ENCODE measurements around the gene HAND1.

Gene HAND1

GRCh38 chr5:154505567-154505966 lies 27.5 kb upstream of the HAND1 start:
- no peak for DNase-seq (ENCODE audit: low read depth)

DNA sequence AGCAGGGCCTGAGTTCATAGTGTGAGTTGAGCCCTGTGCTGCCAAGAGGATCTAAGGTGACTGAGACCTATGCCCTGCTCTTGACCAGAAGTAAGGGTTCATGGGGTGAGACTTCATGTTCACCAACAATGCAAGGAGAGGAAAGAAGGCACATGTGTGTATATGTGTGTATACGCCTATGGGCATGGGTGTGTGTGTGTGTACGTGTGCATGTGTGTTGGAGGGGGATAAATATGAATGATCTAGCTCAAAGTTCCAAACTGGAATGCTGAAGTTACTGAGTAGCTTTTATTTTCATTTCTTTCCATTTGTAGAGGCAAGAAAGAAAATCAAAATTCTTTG lies 25.6 kb upstream of the HAND1 start:
- DNase-seq (ENCODE audit: low read depth), result no peak

DNA sequence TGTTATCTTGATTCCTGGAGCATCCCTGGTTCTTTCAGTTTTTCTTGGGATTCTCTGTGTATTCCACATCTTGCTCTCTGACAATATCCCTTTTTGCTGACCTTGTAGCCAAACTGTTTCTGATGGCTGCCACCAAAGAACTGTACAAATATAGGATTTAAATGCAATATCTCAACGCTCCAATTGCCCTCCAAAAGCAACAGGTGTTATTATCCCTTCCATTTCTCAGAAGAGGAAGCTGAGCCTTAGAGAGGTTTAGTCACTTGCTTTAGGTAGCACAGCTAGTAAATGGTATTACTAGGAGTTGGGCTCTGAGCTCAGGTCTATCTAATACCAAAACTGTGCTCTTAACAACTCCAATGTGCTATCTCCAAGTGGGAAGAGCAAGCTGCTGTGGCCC lies 24.2 kb upstream of the HAND1 start:
- DNase-seq (ENCODE audit: low read depth), result no peak

DNA sequence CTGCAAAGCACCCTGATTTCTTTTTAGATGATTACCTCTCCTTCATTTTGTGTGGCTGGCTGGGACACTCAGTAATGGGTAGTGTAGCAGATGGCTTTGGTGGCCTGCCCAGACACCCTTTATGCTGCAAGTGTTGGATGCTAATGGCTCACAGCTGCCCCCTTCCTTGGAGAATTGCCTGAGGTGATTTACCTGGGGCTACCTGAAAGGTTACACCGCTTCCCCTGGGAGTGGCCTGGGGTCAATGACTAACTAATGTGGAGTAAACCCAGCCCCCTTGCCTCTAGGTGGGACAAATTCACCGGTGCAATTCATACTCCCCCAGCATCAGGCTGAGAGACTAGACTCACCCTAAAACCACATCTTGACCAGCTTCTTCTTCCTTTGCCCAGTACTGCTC lies 23.5 kb upstream of the HAND1 start:
- DNase-seq (ENCODE audit: low read depth), result no peak

- no peak for DNase-seq (ENCODE audit: low read depth)
Observed at GRCh38 chr5:154498994-154499393, 21.0 kb upstream of the HAND1 start.

DNA sequence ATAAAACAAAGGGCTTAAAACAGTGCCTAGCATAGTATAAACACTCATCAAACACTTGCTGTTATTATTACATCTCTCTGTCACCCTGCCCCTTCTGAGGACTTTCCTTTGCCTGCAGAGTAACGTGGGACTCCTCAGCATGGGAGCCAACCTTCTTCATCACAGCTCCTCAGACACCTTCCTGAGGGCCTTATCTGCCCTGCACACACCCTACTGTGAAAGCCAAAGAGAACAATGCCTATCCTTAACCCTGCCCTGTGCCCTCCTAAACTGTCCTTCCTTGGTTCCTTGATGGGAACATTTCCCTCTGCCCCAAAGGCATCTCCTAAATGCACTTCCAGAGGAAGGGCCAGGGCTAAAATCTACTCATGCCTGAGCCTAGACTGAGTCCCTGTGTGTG lies 20.6 kb upstream of the HAND1 start:
- no peak for DNase-seq (ENCODE audit: low read depth)

DNA sequence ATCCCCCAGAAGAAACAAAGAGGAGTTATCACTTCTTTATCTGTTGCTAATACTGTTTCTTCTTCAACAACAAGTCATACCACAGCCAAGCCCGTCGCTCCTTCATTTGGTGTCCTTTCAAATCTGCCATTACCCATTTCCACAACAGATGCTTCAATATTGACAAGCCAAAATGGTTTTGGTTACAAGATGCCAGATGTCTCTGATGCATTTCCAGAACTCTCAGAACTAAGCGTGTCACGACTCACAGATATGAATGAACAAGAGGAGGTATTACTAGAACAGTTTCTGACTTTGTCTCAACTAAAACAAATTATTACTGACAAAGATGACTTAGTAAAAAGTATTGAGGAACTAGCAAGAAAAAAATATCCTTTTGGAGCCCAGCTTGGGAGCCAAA lies 16.0 kb upstream of the HAND1 start:
- no peak for DNase-seq (ENCODE audit: low read depth)

DNA sequence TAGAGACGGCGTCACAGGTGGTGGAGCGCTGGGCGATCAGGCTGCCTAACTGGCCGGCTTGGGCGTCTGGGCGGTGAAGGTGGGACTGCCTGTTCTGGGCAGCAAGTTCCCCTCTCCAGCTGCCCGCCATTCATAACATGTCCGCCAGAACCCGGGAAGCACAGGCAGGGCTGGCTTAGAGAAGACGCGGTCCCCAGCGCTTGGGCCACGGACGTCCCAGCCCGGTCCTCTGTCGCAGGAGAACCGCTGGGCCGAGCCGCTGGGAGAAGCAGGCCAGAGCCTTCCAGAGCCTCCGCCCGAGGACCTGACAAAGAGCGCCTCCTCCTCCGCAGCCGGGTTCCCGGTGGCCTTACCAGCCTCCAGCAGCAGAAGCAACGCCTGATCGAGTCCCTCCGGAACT lies 15.2 kb upstream of the HAND1 start:
- no peak for DNase-seq (ENCODE audit: low read depth)

DNA sequence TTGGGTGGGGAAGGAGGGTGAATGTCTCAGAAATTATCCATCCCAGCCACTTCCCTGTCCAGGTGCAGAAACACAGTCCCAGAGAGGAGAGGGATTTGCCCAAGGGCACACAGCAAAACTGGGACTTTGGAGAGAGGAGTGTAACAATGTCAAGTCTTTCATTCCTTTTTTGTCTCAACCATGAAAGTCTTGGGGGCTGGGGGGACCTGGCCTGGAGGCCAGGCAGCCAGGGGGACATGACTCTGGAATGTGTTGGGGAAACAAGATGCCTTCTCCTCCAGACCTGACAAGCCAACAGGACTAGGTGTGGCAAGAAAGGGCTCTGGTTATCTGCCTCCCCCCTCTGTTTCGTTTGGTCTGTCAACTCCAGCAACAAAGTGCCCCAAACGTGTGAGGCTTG lies 13.9 kb upstream of the HAND1 start:
- DNase-seq (ENCODE audit: low read depth), result no peak

DNA sequence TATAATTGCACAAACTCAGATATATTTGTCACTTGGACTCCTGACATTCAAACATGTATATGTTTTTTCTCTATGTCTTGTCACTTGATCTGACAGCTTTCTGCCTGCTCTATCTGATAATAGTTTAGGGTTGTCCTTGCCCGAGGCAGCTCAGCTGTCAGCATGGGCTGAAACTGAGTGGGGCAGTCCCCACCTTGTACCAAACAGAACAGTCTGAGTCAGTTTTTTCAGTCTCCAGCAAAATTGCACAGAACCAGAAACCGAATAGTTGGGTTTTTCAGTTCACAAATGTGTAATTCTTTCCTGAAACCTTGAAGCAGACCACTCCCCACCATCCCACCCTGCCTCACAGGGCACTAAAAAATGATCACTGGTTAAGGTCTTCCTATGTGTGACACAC lies 9.5 kb upstream of the HAND1 start:
- DNase-seq (ENCODE audit: low read depth), result no peak

DNA sequence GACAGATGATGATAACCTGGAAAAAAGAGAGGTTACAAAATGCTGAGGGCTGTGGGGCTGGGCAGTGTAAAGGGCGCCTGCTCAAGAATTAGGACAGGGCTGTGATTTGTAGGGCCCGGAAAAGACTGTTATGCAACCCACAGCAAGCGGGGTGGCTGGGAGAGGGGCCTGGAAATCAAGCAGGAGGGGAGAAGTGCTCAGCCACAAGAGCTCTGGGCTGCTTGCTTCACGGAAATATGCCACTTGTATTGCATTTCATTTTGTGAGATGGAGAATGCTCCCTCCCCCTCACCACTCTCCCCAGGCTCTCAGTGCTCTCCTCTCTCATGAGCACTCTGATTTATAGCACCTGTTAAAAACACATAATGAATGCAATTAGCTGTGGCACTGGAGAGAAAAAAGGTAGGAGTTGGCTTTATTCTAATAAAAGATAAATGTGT lies 8.4 kb upstream of the HAND1 start:
- DNase-seq (ENCODE audit: low read depth), result no peak

- DNase-seq (ENCODE audit: low read depth), result no peak
Observed at GRCh38 chr5:154485850-154486426, 7.9 kb upstream of the HAND1 start.

- DNase-seq (ENCODE audit: low read depth), result no peak
Observed at GRCh38 chr5:154485096-154485491, 7.1 kb upstream of the HAND1 start.

GRCh38 chr5:154484393-154485095 lies 6.5 kb upstream of the HAND1 start:
- DNase-seq (ENCODE audit: low read depth), result no peak

DNA sequence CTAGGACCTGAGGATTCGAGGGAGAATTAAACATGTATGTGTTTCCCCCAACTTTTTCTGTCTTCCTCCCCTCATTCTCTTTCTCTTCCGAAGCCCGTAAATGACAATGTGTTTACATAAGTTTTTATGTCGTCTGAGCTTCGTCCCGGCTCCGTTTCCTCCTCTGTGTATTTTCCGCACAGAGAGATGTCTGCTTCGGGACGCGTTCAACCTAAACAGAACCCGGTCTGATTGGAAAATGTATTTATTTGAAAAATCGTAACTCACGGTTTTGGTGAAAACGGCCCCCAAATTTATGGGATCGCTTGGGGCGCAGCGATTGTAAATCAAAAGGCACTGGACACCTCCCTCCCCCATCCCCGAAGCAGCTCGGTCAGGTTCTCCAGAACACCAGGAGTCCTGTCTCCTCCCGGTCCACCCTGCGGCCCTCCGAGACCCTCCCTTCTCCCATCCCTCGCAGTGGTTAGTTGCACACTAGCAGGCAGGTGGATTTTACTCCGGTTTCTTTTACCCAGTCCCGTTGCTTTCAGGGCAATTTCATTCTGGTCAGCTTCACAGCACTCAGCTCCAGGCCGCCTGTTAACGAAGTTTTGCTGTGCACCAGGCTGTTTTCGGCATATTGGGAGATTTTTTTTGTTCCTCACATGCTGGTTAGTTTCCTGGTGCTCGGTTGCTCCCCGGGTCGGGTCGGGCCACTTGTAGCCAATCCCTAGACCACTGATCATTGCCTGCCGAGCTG lies 5.8 kb upstream of the HAND1 start:
- DNase-seq (ENCODE audit: low read depth), result no peak

- no peak for DNase-seq (ENCODE audit: low read depth)
Observed at GRCh38 chr5:154482528-154483449, 4.8 kb upstream of the HAND1 start.

GRCh38 chr5:154481584-154482381 lies 3.8 kb upstream of the HAND1 start:
- DNase-seq (ENCODE audit: low read depth), result no peak

- no peak for DNase-seq (ENCODE audit: low read depth)
Observed at GRCh38 chr5:154480847-154481246, 2.8 kb upstream of the HAND1 start.

- no peak for DNase-seq (ENCODE audit: low read depth)
Observed at GRCh38 chr5:154479944-154480750, 2.1 kb upstream of the HAND1 start.

DNA sequence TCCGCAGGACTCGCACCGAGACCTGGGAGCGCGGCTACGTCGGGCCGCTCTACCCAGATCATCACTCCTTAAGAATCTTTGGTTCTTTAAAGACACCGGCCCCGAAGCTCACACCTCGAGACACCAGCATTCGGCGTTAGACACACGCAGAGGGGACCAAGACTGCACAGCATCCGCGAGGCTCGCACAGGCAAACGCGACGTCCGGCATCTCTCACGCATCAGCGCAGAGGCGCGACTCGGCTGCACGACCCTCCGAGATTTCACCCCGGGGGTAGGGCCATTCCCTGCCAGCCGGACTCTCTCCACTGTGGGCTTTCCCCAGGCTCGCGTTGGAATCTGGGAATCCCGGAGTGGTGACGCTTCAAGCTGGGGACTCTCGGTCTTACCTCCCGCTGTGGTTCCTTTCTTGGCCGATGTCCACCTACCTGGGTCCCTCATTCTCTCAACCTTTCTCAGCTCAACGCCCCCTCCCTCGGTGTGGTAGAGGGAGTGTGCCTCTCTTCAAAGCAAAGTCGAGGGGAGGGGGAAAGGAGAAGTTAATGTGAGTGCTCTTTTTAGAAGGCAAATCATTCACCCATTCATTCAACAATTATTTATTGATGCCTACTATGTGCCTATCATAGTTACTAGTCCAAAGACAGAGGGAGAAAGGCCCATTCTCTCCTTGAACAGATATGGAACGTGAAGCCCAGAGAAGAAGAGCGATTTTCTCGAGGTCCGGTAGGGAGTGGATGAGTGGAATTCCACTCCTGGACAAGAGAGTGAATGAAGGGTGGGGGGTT lies 1.3 kb upstream of the HAND1 start:
- DNase-seq (ENCODE audit: low read depth), result no peak

Data from stimulated activated CD8-positive, alpha-beta memory T cell treated with anti-CD3 and anti-CD28 coated beads, Interleukin-12 subunit alpha, Interleukin-12 subunit beta, amount 100 ng/mL, for 4 hours (primary cell).